GM21723 (cell line): ENCODE measurements around the gene TMEM95.

Experiments used
- ATAC-seq: cut with Tn5 transposase; IDR thresholded peaks from one replicate; pipeline ENCODE4 v1.9.1; 2021; ENCODE audit warnings: mild to moderate bottlenecking, moderate library complexity; ENCODE audit not compliant: unreplicated experiment

The TMEM95 gene

DNA sequence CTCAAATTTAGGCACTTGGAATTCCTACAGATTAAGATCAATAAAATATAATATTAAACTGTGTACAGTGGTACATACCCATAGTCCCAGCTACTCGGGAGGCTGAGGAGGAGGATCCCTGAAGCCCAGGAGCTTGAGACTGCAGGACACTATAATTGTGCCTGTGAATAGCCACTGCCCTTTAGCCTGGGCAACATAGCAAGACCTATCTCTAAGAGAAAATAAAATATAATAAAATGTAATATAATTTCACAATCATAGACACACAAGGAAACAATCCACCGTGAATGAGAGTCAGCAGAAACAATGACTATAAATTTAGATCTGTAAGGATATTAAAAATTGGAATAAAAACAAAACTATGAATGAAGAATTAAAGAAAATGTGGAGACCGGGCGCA lies 15.9 kb downstream of the TMEM95 start:
- ATAC-seq: no peak

DNA sequence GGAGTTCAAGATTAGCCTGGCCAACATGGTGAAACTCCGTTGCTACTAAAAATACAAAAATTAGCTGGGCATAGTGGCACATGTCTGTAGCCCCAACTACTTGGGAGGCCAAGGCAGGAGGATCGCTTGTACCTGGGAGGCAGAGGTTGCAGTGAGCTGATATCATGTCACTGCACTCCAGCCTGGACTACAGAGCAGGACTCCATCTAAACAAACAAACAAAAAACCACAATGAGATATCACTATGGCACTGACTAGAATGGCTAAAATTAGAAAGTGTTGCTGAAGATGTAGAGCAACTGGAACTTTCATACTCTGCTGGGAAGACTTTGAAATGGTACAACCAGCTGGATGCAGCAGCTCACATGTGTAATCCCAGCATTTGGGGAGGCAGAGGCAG lies 19.4 kb downstream of the TMEM95 start:
- no peak for ATAC-seq

DNA sequence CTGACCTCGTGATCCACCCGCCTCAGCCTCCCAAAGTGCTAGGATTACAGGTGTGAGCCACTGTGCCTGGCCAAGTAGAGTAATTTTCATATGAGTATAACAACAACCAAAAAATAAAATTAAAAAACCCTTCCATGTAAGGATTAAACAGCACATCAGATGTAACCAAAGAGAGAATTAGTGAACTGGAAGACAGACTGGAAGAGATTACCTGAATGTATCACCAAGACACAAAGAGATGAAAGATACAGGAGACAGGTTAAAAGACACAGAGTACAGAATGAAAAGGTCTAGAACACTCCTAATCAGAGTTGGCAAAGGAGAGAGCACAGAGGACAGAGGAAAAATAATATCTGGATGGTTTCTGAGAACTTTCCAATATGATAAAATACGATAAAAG lies 24.2 kb downstream of the TMEM95 start:
- no peak for ATAC-seq

DNA sequence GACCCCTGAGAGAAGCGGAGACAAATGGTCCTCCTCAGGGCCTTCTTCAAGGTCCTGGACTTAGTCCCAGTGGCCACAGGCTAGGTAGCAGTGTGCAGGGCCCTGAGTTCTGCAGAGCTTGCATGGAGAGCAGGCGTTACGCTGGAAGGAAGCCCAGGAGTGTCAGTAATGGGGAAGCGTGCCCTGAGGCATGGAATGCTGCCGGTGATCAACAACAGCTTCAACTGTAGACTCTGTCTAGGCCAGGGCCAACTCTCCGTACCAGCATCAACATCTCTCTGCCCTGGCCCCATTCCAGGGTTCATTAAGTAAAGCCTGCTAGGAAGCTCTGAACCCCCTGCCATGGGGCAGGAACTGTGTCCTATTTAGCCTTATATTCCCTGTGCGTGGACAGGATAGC lies 25.4 kb downstream of the TMEM95 start:
- ATAC-seq: no peak

DNA sequence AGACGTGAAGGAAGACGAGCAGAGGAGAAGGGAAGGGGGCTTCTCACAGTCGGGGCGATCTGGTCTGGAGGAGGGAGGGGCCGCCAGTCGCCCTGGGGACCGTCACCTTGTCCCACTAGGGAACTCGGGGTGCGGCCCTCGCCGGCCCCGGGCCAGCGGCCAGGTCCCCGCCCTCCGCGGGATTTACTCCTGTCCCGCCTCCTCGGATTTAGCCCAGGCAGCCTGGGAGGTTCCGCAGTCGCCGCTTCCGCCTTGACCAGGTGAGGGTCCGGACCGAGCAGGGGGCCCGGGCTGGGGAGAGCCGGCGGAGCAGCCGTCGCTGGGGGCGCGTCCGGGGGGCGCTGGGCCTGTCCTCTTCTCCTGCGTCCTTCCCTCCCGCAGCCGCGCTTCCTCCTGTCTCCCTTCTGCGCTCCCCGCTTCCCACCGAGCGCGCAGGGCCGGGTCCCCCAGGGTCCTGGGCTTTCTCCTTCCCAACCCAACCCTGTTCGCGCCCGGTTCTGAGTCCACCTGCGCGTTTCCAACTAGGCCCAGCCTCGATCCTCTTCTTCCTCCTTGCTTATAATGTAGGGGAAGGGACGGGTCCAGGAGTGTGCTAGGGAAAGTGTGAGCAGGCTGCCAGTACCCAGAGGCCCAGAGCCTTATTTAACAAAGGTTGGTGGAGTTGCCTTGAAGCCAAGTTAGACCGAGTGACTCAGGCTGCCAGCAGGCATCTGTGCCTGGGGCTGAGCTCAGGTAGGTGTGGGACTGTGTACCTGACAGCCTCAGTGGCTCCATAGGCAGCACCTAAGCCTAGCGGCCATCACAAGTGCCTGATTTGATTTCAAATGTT lies 26.1 kb downstream of the TMEM95 start, which contains the start of gene TNK1:
Gene TNK1, plus strand, starts transcription at position 235 of the 829 bp plus-strand sequence. CDS start 1,838 bp downstream, outside the sequence.
- no peak for ATAC-seq

DNA sequence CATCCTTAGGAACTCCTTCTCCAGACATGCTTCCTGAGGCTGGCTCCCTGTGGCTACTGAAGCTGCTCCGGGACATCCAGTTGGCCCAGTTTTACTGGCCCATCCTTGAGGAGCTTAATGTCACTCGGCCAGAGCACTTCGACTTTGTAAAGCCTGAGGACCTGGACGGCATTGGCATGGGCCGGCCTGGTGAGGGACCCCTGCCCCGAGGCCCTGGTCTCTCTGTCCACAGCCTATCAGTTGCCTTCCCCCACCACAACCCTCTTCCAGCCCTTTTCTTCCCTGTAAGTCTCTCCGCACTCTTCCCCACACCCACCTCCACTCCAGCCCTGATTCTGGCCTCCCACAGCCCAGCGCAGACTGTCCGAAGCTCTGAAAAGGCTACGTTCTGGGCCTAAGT lies 27.9 kb downstream of the TMEM95 start:
- no peak for ATAC-seq

DNA sequence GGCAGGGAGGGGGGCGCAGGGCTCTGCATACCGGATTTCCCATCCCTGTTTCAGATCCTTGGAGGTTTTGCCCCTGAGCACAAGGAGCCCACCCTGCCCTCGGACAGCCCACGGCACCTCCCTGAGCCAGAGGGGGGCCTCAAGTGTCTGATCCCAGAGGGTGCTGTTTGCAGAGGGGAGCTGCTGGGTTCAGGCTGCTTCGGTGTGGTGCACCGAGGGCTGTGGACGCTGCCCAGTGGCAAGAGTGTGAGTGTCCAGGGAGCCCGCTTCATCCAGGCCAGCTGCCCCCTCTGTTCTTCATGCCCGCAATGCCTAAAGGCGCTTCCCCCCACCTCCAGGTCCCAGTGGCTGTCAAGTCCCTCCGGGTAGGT lies 28.4 kb downstream of the TMEM95 start:
- no peak for ATAC-seq

DNA sequence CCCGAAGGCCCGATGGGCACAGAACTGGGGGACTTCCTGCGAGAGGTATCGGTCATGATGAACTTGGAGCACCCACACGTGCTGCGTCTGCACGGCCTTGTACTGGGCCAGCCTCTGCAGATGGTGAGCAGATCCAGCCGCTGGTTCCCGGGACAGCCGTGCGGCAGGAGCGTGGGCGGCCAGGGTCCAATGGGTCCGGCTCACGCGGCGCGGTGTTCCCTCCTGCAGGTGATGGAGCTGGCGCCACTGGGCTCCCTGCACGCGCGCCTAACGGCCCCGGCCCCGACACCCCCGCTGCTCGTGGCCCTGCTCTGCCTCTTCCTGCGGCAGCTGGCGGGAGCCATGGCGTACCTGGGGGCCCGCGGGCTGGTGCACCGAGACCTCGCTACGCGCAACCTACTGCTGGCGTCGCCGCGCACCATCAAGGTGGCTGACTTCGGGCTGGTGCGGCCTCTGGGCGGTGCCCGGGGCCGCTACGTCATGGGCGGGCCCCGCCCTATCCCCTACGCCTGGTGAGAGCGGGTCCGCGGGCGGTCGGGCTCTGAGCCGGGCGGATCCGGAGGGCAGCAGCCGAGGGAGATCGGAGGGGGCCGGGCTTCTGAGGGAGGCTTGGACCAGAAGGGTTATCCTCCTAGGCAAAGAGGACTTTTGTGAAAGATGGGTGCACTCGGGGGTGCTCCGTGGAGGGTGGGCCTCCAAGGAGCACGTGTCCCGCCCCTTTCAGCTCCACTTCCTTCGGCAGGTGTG lies 29.0 kb downstream of the TMEM95 start:
- ATAC-seq: peak; percentile 63

DNA sequence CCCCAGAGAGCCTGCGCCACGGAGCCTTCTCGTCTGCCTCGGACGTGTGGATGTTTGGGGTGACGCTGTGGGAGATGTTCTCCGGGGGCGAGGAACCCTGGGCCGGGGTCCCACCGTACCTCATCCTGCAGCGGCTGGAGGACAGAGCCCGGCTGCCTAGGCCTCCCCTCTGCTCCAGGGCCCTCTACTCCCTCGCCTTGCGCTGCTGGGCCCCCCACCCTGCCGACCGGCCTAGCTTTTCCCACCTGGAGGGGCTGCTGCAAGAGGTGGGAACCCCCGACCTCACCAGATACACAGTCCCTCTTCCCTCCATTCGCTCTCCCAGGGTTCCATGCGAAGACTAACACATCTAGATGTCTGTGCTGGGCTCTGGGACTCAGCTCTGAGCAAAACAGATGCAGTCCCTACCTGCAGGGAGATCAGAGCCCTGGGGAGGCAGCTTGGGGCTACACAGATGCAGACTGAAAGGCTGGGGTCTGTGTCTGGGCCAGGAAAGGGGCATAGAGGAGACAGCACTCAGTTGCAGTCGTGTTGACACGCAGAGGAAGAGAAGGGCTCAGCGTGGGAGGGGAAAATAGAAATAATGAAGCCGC lies 29.6 kb downstream of the TMEM95 start:
- no peak for ATAC-seq

DNA sequence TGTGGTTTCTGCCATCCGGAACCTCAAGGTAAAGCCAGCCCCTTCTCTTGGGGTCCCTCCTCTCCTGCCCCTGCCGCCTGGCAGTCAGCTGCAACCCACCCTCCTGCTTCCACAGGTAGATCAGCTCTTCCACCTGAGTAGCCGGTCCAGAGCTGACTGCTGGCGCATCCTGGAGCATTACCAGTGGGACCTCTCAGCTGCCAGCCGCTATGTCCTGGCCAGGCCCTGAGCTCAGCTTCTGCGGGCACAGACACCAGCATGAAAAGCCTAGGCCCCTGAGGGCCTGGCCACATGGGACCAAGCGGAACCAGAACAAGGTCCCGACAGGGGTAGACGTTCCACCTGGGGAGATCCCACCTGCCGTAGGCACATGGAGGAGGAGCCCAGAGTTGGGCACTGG lies 33.9 kb downstream of the TMEM95 start:
- ATAC-seq: no peak

DNA sequence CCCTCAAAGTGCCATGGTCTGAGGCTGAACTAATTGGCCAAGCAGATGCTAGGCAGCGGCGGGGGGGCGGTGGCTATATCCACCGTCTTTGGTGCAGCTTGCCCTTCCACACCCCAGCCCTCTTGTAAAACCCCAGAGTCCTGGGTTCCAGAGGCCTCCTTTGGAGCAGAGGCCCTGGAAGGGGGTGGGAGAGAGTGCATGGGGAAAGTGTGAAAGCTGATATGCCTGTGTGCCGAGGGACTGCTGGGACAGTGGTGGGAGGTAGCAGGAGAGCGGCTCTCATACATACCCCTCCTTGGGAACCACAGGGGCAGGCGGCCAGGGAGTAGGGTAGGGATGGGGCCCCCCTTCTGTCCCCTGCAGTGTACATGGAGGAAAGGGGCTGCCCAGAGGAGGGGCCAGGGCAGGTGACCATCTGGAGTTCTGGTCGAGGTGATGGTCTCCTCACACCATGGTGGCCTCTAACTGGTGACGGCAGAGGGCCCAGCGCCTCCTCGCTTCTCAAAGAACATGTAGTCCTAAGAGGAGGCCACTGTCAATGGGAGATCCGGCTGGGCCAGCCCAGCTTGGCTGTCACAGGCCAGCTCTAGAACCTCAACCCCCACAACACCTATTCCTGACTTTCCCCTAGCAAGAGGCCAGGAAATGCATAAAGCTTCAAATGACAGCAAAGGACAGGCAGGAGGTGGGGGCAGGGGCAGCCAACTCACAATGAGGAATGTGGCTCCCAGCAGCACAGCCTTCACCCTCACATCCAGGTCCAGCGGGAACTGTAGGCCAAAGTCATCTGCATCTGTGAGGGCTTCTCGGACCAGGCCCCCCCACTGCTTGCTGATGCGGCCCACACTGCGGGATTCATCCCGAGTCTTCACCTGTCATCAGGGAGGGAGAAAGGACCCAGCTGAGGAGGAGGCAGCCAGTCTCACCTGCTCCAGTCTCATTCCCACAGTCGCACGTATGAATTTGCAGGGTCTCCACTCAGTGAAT lies 35.3 kb downstream of the TMEM95 start:
- ATAC-seq: no peak

DNA sequence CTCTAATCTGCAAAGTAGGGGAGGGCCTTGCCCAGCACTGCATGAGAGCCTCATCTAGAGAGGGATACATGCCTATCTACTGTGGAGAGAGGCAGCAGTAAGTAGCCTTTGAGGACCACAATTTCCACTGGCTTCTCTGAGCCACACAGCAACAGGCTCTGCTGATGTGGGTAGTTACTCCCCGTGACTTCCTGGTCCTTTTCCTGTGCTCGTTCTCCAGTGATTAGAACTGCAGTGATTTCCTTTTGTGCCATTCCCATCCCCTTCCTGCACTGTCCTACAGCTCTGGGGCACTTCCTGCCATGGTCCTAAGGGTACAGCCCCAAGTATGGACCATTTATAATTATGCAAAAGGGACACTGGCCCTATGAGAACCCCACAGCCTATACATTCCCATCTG lies 36.4 kb downstream of the TMEM95 start:
- ATAC-seq: no peak

DNA sequence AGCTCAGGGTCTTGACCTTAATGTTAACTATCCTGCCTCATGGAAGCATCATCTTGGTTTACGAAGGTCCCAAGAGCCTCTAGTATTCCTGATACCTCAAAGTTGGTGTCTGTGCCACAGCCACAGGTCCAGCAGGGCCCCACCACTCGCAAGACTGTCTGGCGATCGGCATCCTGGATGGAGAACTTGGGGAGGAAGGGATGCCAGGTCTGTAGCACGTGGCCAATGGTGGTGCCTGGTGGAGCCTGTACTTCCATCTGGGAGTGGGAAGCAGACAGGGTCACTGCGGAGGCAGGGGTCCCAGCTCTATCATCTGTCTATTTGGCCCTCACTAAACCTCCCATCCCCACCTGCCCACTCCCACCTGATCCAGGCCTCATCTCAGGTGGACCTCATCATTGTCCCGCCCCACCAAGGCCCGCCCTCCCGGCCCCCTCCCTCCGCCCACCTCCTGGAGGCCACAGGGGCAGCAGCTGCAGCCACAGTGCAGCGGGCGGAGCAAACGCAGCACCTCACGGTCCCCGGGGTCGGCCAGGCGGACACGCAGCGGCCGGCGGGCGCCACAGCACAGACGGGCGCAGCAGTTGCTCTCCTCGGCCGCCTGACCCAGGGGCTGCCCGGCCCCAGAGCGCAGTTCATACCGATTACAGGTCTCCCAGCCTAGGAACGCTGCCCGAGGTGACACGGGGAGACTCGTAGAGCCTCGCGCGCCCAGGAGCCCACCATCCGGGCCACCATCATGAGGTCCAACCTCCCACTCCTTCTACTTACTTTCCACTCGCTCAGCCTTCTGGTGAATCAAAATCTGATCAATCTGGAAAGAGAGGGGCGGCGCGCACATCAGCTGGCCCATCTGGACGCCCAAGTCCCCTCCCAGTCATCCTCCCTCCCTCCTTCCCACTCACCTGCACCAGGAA lies 38.0 kb downstream of the TMEM95 start:
- ATAC-seq: no peak

DNA sequence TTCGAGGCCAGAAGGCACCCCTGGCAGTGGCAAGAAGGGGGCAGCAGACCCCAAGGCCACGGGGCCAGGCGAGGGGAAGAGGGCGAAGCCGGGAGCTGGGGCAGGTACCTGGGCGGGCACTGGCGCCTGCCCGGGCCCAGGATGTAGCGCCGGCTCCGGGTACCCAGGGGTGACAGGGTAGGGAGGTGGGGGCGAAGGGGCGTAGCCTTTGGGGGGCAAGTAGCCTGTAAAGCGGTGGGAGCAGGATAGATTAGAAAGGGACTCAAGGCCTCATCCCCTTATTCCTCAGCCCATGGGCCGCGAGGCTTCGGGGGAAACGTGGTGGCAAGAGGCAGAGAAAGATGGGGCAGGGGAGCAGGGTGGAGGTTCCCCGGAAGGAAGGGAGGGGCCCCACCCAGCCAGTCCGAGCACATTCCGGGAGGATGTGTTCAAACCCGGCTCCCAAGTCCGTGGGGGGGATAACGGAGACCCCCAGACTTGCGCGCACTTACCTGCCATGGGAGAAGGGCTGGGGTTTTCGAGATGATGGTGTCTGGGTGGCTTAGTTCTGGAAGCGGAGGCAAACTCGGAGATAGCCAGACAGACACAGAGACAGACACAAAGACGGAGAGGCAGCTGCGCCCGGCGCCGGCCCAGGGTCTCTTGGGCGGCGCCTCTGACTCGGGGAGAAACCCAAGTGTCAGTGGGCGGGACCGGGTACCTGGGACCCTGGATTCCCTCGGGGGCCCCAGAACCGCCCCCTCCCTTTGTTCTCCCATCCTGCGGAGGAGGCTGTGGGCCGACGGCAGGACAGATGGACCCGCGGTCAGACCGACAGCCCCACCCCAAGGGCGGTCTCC lies 38.9 kb downstream of the TMEM95 start:
- ATAC-seq: peak; percentile 51

DNA sequence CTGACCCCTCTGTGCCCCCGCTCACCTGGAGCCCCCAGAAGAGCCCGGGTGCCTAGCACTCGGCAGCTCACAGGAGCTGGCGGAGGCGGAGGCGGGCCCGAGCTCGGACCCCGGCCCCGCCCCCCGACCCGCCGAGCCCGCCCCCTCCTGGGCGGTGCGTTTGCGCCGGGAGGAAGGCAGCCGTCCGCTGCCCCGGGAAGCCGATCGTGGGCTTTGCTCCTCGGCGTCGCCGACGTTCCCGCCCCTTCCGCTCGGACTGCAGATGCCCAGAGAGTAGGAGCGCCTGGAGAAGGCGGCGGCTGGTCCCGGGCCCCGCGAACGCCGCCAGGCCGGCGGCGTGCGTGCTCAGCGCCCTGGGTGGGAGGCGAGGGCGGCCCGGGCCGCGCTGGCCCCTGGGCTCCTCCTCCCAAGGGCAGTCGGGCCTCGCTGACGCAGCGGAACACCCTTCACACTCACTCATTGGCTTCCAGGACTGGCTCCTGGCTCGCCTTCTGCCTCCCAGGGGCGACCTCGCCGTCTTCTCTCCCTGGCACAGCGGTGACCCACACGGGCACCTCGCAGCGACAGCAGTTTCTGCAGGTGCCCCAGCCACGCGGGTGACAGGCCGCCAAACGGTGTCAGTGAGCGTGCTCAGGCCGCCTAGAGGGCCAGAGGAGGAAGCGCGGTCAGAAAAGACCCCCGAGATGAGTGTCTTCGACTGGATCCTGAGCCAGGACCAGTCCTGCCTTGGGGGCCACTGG lies 39.7 kb downstream of the TMEM95 start, which contains the start of gene PLSCR3:
Gene PLSCR3, minus strand, starts transcription at position 74 of the 740 bp plus-strand sequence. CDS start 415 bp downstream, outside the sequence.
- peak; percentile 76 for ATAC-seq

DNA sequence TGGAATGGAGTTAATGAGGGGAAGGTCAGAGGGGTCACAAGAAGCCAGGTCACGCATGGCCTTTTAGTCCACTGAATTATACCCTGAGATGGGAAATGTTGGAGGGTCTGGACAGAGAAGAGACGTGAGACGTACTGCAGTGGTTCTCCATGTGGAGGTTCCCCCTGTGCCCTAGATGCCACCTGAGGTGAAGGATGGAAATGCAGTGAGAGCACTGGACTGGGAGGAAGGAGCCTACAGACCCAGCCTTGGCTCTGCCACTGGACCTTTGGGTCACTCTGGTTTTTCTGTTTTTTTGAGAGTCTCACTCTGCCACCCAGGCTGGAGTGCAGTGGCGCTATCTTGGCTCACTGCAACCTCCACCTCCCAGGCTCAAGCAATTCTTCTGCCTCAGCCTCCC lies 41.2 kb downstream of the TMEM95 start:
- ATAC-seq: no peak

DNA sequence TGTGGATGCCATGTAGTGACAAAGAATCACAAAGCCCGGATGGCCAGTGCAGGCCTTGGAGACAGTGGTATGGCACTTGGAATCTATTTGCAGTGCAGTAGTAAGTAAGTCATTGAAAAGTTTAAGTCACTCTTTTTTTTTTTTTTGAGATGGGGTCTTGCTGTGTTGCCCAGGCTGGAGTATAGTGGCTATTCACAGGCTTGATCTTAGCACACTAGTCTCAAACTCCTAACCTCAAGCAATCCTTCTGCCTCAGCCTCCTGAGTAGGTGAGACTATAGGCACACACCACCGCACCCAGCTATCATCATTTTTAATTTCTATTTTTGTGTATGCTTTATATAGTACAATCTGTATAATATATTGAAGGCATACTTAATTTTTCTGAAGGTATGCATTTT lies 43.7 kb downstream of the TMEM95 start:
- ATAC-seq: no peak
